H1 (cell line): ENCODE results near the gene SIPA1L3. TPM values are rescaled to one million over a fixed set of nuclear protein-coding genes. Genes with fewer than 3 reads are reported as not detected.
A peak's percentile ranks its signal among the peaks of the same experiment; 100 is the strongest.

Experiments used
- CTCF ChIA-PET: fragments of 300-600 bp; sonication (Branson Sonifier 250); formaldehyde crosslinking; loops from one replicate; lab custom pipeline; 2021; ENCODE audit not compliant: partially characterized antibody; lab: Charles Lee
- POLR2A ChIA-PET: fragments of 300-600 bp; sonication (Branson Sonifier 250); formaldehyde crosslinking; loops from one replicate; lab custom pipeline; 2021; ENCODE audit warnings: inconsistent platforms; ENCODE audit not compliant: partially characterized antibody; lab: Charles Lee
- DNase-seq, 2 experiments: peaks; one replicate each; pipeline versions ENCODE4 v3.0.0 to v3.0.0-alpha.2; 2010 to 2022; ENCODE audit warnings: low spot score in 2 of 2, low read depth in 1 of 2, mixed read lengths in 1 of 2
- FAIRE-seq: peaks from 2 replicates; lab custom pipeline; 2011; peaks lifted over from hg19 to GRCh38; lab: Jason Lieb, UNC
- H2AFZ ChIP-seq: 2 replicates; pipeline ENCODE4 v1.8.1; 2012; ENCODE audit warnings: low read length, inconsistent platforms
- H2AK5ac ChIP-seq: 2 replicates; pipeline ENCODE4 v1.6.1; 2013; ENCODE audit warnings: low read depth, low read length
- H2BK120ac ChIP-seq: replicated peaks from 2 replicates; pipeline ENCODE3; 2013; ENCODE audit warnings: low read depth, low read length, inconsistent platforms
- H2BK12ac ChIP-seq: 2 replicates; pipeline ENCODE4 v1.6.1; 2013; ENCODE audit warnings: low read depth, low read length
- H2BK15ac ChIP-seq: 2 replicates; pipeline ENCODE4 v1.6.1; 2013; ENCODE audit warnings: low read length
- H2BK20ac ChIP-seq: 2 replicates; pipeline ENCODE4 v1.6.1; 2013; ENCODE audit warnings: low read length
- H2BK5ac ChIP-seq: 2 replicates; pipeline ENCODE4 v1.6.1; 2013; ENCODE audit warnings: low read depth, low read length
- H3K14ac ChIP-seq: 2 replicates; pipeline ENCODE4 v1.6.1; 2013; ENCODE audit warnings: inconsistent platforms; ENCODE audit not compliant: insufficient read length
- H3K18ac ChIP-seq: 2 replicates; pipeline ENCODE4 v1.6.1; 2013; ENCODE audit warnings: low read length; ENCODE audit errors: extremely low read depth
- H3K23ac ChIP-seq: 2 replicates; pipeline ENCODE4 v1.6.1; 2013; ENCODE audit warnings: inconsistent platforms; ENCODE audit not compliant: insufficient read length
- H3K23me2 ChIP-seq: 2 replicates; pipeline ENCODE4 v1.6.1; 2013; ENCODE audit warnings: low read depth, low read length
- H3K27ac ChIP-seq: 2 replicates; pipeline ENCODE4 v1.6.1; 2011; ENCODE audit warnings: low read depth, low read length, inconsistent platforms
- H3K27me3 ChIP-seq, 4 experiments: replicated peaks in 1 of 4; 1 replicate in 1 of 4; 2 replicates in 3 of 4; pipeline versions ENCODE4 v1.6.1 to v1.8.1; 2011 to 2013; ENCODE audit warnings: low read length in 3 of 4, mild to moderate bottlenecking in 3 of 4, inconsistent platforms in 2 of 4, mixed read lengths in 2 of 4, moderate library complexity in 1 of 4; ENCODE audit not compliant: control insufficient read depth in 3 of 4, insufficient read depth in 3 of 4; ENCODE audit errors: extremely low read depth in 1 of 4
- H3K36me3 ChIP-seq, 4 experiments: 2 replicates each; pipeline versions ENCODE4 v1.6.1 to v1.8.1; 2011 to 2013; ENCODE audit warnings: mild to moderate bottlenecking in 4 of 4, low read length in 3 of 4, moderate library complexity in 2 of 4, control low read depth in 1 of 4, inconsistent platforms in 1 of 4; ENCODE audit not compliant: insufficient read depth in 4 of 4, control insufficient read depth in 2 of 4
- H3K4ac ChIP-seq: replicated peaks from 2 replicates; pipeline ENCODE3; 2013; ENCODE audit warnings: low read length, low read depth, mixed read lengths, inconsistent platforms; ENCODE audit not compliant: insufficient read length
- H3K4me1 ChIP-seq, 4 experiments: replicated peaks in 1 of 4; 1 replicate in 1 of 4; 2 replicates in 3 of 4; pipeline versions ENCODE4 v1.6.1 to v1.8.1; 2011 to 2013; ENCODE audit warnings: low read length in 3 of 4, inconsistent platforms in 2 of 4, mixed read lengths in 1 of 4; ENCODE audit not compliant: insufficient read depth in 4 of 4, control insufficient read depth in 3 of 4
- H3K4me2 ChIP-seq, 2 experiments: 2 replicates each; pipeline versions ENCODE4 v1.6.1 to v1.8.1; 2011 to 2013; ENCODE audit warnings: low read depth in 2 of 2, low read length in 2 of 2, control low read depth in 1 of 2, inconsistent platforms in 1 of 2, mild to moderate bottlenecking in 1 of 2; ENCODE audit not compliant: insufficient read depth in 1 of 2
- H3K4me3 ChIP-seq, 4 experiments: fragments of 200-600, 300-600 bp in 1 of 4; sonication (generic), shearing (Covaris generic), sonication (Bioruptor Twin) in 1 of 4; 2 replicates each; pipeline versions ENCODE4 v1.5.1 to v1.8.1; 2011 to 2016; ENCODE audit warnings: low read length in 4 of 4, low read depth in 3 of 4, control low read depth in 2 of 4, inconsistent platforms in 2 of 4, mild to moderate bottlenecking in 2 of 4, mixed read lengths in 1 of 4, moderate library complexity in 1 of 4; ENCODE audit not compliant: insufficient read depth in 2 of 4; ENCODE audit errors: extremely low read depth in 1 of 4
- H3K56ac ChIP-seq: replicated peaks from 2 replicates; pipeline ENCODE3; 2013; ENCODE audit warnings: low read depth, mild to moderate bottlenecking, mixed read lengths, low read length, inconsistent platforms; ENCODE audit not compliant: insufficient read length
- H3K79me1 ChIP-seq: 2 replicates; pipeline ENCODE4 v1.6.1; 2013; ENCODE audit warnings: low read depth, low read length, control low read depth
- H3K79me2 ChIP-seq, 2 experiments: 2 replicates each; pipeline versions ENCODE4 v1.6.1 to v1.8.1; 2012 to 2013; ENCODE audit warnings: low read length in 2 of 2, mild to moderate bottlenecking in 2 of 2, inconsistent platforms in 1 of 2; ENCODE audit not compliant: insufficient read depth in 2 of 2, control insufficient read depth in 1 of 2
- H3K9ac ChIP-seq, 4 experiments: replicated peaks in 1 of 4; 1 replicate in 1 of 4; 2 replicates in 3 of 4; pipeline versions ENCODE4 v1.6.1 to v1.8.1; 2011 to 2013; ENCODE audit warnings: low read depth in 3 of 4, low read length in 3 of 4, control low read depth in 2 of 4, mild to moderate bottlenecking in 2 of 4, moderate library complexity in 2 of 4, inconsistent platforms in 1 of 4; ENCODE audit errors: extremely low read depth in 1 of 4
- H3K9me3 ChIP-seq, 2 experiments: 2 replicates each; pipeline versions ENCODE4 v1.6.1 to v1.8.1; 2012 to 2013; ENCODE audit warnings: mild to moderate bottlenecking in 2 of 2, moderate library complexity in 2 of 2, control low read depth in 1 of 2, inconsistent platforms in 1 of 2, low read depth in 1 of 2, low read length in 1 of 2, mixed read lengths in 1 of 2; ENCODE audit not compliant: insufficient read depth in 2 of 2
- H4K20me1 ChIP-seq, 2 experiments: replicated peaks in 1 of 2; 2 replicates each; pipeline versions ENCODE3 to v1.8.1; 2011 to 2013; ENCODE audit warnings: inconsistent platforms in 2 of 2, low read length in 2 of 2, mild to moderate bottlenecking in 1 of 2; ENCODE audit not compliant: insufficient read depth in 2 of 2, control insufficient read depth in 1 of 2
- H4K5ac ChIP-seq: 2 replicates; pipeline ENCODE4 v1.6.1; 2013; ENCODE audit warnings: low read length, low read depth, mixed read lengths, inconsistent platforms; ENCODE audit not compliant: insufficient read length
- H4K8ac ChIP-seq: 2 replicates; pipeline ENCODE4 v1.8.0; 2013; ENCODE audit warnings: mild to moderate bottlenecking, moderate library complexity, low read length, inconsistent platforms; ENCODE audit not compliant: insufficient read depth; ENCODE audit errors: extremely low read depth
- H4K91ac ChIP-seq: replicated peaks from 2 replicates; pipeline ENCODE3; 2013; ENCODE audit warnings: low read length, mixed read lengths, inconsistent platforms; ENCODE audit not compliant: insufficient read length
- PHF8 ChIP-seq: fragments of 200-600 bp; sonication (generic); conservative IDR thresholded peaks from 2 replicates; pipeline ENCODE4 v1.7.1; 2012; ENCODE audit warnings: low read depth, mild to moderate bottlenecking, inconsistent platforms, low read length, moderate library complexity
- WGBS, 2 experiments: shearing (Covaris generic) in 1 of 2; methylation state at CpG; one replicate each; pipeline versions ENCODE4 v1.1.6 to v1.1.7; 2013 to 2015; ENCODE audit warnings: low lambda C conversion rate in 2 of 2, mixed read lengths in 2 of 2, inconsistent platforms in 1 of 2, low coverage in 1 of 2, missing lambda C conversion rate in 1 of 2; ENCODE audit not compliant: insufficient replicate concordance in 2 of 2, insufficient coverage in 1 of 2, insufficient read length in 1 of 2; ENCODE audit errors: extremely low coverage in 1 of 2, missing lambda C conversion rate in 1 of 2; 5-methylcytosine and 5-hydroxymethylcytosine counted together
- polyA plus RNA-seq, 7 experiments: library from polyadenylated mRNA; depleted of rRNA in 3 of 7; stranded (reverse) in 5 of 7; unstranded in 2 of 7; fragments of >200 nt in 5 of 7; fragments of 200-250 nt in 2 of 7; gene quantifications; 1 replicate in 5 of 7; 2 replicates in 1 of 7; 4 replicates in 1 of 7; pipeline versions ENCODE4 v1.2.1 to v1.2.3, GENCODE V29; 2011 to 2013; ENCODE audit warnings: missing spikeins in 2 of 7, mixed read lengths in 2 of 7
- total RNA-seq: library from RNA; stranded (reverse); fragmentation: NEBNext Ultra II Directional; extraction: Animal tissue kit (Norgen Biotek cat#: 25700); gene quantifications from 2 replicates; pipeline ENCODE4 v1.2.1, GENCODE V29; 2021

The SIPA1L3 gene
- total and polyA plus RNA-seq, 2 of the 8 experiments (the other 6 are each of a cell fraction or from before 2014, with no cell fraction given), result 15.0 to 54.9 TPM

GRCh38 chr19:37953918-37954303 is 46.9 kb downstream of the SIPA1L3 start:
- no peak overlapping the region for H2BK15ac ChIP-seq
- H2BK120ac ChIP-seq, result no peak overlapping the region
- no peak overlapping the region for H3K27ac ChIP-seq
- H3K56ac ChIP-seq, result no peak overlapping the region
- ChIA-PET POLR2A (interaction anchor here (1.0 to 1.3 kb wide), 3 partner anchors 10 to 50 kb away, joined by 3 to 4 read pairs (median 3); no protein-coding TSS in a partner anchor), CTCF (interaction anchor here (0.6 to 2.5 kb wide), 7 partner anchors 8 to 52 kb away, joined by 3 to 11 read pairs (median 3); no protein-coding TSS in a partner anchor)
- WGBS, 2 experiments, result 73 to 100% methylated on average over 1 of the region's 1 CpG
- H3K14ac ChIP-seq, result no peak overlapping the region
- H3K23ac ChIP-seq, result no peak overlapping the region
- no peak overlapping the region for H2BK20ac ChIP-seq
- H3K4me1 ChIP-seq, result peaks cover 3 to 12% (median 10%) of the 10 kb centered on the region in 4 experiments; a peak in 6 of 7 replicates
- H4K5ac ChIP-seq, result no peak overlapping the region
- H4K8ac ChIP-seq, result no peak overlapping the region
- no peaks in the 10 kb centered on the region for H3K27me3 ChIP-seq
- H3K4me3 ChIP-seq, result no peak overlapping the region
- H4K91ac ChIP-seq, result no peak overlapping the region
- DNase-seq (no peak), FAIRE-seq (no peak)
- H3K79me2 ChIP-seq, result peaks cover 5 to 76% of the 10 kb centered on the region in 2 experiments
- H3K4ac ChIP-seq, result peak overlapping the region; percentile 32
- no peak overlapping the region for H2AK5ac ChIP-seq
- peaks cover 0 to 2% (median 0%) of the 10 kb centered on the region in 4 experiments; a peak in 1 of 8 replicates for H3K36me3 ChIP-seq
- no peak overlapping the region for H3K9ac ChIP-seq
- no peak overlapping the region for H2AFZ ChIP-seq
- no peak overlapping the region for H3K18ac ChIP-seq
- H3K9me3 ChIP-seq, result 0 out of 4 replicates have a peak, but pooled peaks cover 0 to 3% of the 10 kb centered on the region in 2 experiments
- TF ChIP-seq PHF8, result no peak
- H2BK5ac ChIP-seq, result no peak overlapping the region
- H3K4me2 ChIP-seq, result 0 out of 4 replicates have a peak overlapping the region, but pooled peaks of 1 of the 2 experiments have one; percentile 7
- H3K23me2 ChIP-seq, result no peaks in the 10 kb centered on the region
- peaks cover 8% of the 10 kb centered on the region; the same call in 1 of the 2 replicates for H3K79me1 ChIP-seq
- H2BK12ac ChIP-seq, result no peak overlapping the region
- H4K20me1 ChIP-seq, result peaks cover 0 to 5% of the 10 kb centered on the region in 2 experiments
